A673 (cell line): Measurements from ENCODE around the gene THSD7B. TPM values are rescaled to one million over a fixed set of nuclear protein-coding genes. Genes with fewer than 3 reads are reported as not detected.

Experiments used
- BruUV-seq: library from RNA; stranded (reverse); fragments of 400-500 nt; replicated peaks from 2 replicates; lab custom pipeline; 2021; lab: Mats Ljungman, UMichigan
- CTCF ChIA-PET: fragments of 300-600 bp; sonication (Branson Sonifier 250); formaldehyde crosslinking; loops from one replicate; lab custom pipeline; 2022; ENCODE audit warnings: antibody characterized with exemption; lab: Charles Lee
- POLR2A ChIA-PET: fragments of 300-600 bp; sonication (Branson Sonifier 250); formaldehyde crosslinking; loops from one replicate; lab custom pipeline; 2022; ENCODE audit warnings: antibody characterized with exemption; ENCODE audit not compliant: low non-redundant PET; lab: Charles Lee
- DNase-seq: peaks from one replicate; pipeline ENCODE4 v3.0.0-alpha.2; 2015; ENCODE audit warnings: low spot score
- H3K27ac ChIP-seq: fragments of 200-600 bp; sonication (generic); 2 replicates; pipeline ENCODE4 v1.5.1; 2016; ENCODE audit warnings: mixed run types, low read depth, mild to moderate bottlenecking, mixed read lengths, antibody characterized with exemption, low read length; ENCODE audit not compliant: poor library complexity, severe bottlenecking
- H3K27me3 ChIP-seq: fragments of 200-600 bp; sonication (generic); replicated peaks from 2 replicates; pipeline ENCODE4 v1.6.1; 2017; ENCODE audit warnings: mixed run types, low read depth, mild to moderate bottlenecking, mixed read lengths, antibody characterized with exemption, low read length; ENCODE audit not compliant: insufficient read depth, poor library complexity
- H3K36me3 ChIP-seq: fragments of 200-600 bp; sonication (generic); 2 replicates; pipeline ENCODE4 v1.6.1; 2016; ENCODE audit warnings: mixed run types, mild to moderate bottlenecking, mixed read lengths, antibody characterized with exemption, low read length; ENCODE audit not compliant: insufficient read depth, poor library complexity, severe bottlenecking
- H3K4me1 ChIP-seq: fragments of 200-600 bp; sonication (generic); 2 replicates; pipeline ENCODE4 v1.6.1; 2017; ENCODE audit warnings: mixed run types, mild to moderate bottlenecking, mixed read lengths, antibody characterized with exemption, low read length; ENCODE audit not compliant: insufficient read depth, poor library complexity, severe bottlenecking
- H3K4me3 ChIP-seq: fragments of 200-600 bp; sonication (generic); 2 replicates; pipeline ENCODE4 v1.5.1; 2016; ENCODE audit warnings: low read depth, mixed run types, mild to moderate bottlenecking, mixed read lengths, low read length; ENCODE audit not compliant: poor library complexity, severe bottlenecking
- H3K9me3 ChIP-seq: fragments of 200-600 bp; sonication (generic); 2 replicates; pipeline ENCODE4 v1.6.1; 2016; ENCODE audit warnings: mixed run types, low read depth, mild to moderate bottlenecking, mixed read lengths, antibody characterized with exemption, low read length; ENCODE audit not compliant: poor library complexity, severe bottlenecking
- EZH2 ChIP-seq: fragments of 200-600 bp; sonication (generic); IDR thresholded peaks from 2 replicates; pipeline ENCODE4 v1.6.1; 2017; ENCODE audit warnings: borderline replicate concordance, low read depth, mild to moderate bottlenecking, mixed read lengths, antibody characterized with exemption, low read length; ENCODE audit not compliant: poor library complexity, severe bottlenecking
- intact Hi-C: fragments of 100-400 bp; cut with micrococcal nuclease; formaldehyde crosslinking; loops from one replicate; pipeline ENCODE4 v1.10.0; 2022; ENCODE audit not compliant: unreplicated experiment
- total RNA-seq: library from RNA; stranded (reverse); gene quantifications from 2 replicates; pipeline ENCODE4 v1.2.3, GENCODE V29; 2021
- TF ChIP-seq, protein P1 (sequence below): fragments of 300-800, 200-600 bp; sonication (generic); conservative IDR thresholded peaks from 2 replicates; pipeline ENCODE4 v1.5.1; 2017; ENCODE audit warnings: low read depth, mild to moderate bottlenecking, antibody characterized with exemption, low read length, moderate library complexity, mixed read lengths

The THSD7B gene
- total RNA-seq, 1 experiment from 2014 or later = not detected

- CTCF ChIA-PET = no interaction called here
- Histone ChIP-seq H3K4me1 (no peaks in the 10 kb centered on the region), H3K9me3 (no peaks in the 10 kb centered on the region), H3K27me3 (no peaks in the 10 kb centered on the region), H3K27ac (no peak overlapping the region), H3K4me3 (no peak overlapping the region), H3K36me3 (no peaks in the 10 kb centered on the region)
- no TSS peak for BruUV-seq
- TF ChIP-seq EZH2 = no peak
- TF ChIP-seq, protein P1, sequence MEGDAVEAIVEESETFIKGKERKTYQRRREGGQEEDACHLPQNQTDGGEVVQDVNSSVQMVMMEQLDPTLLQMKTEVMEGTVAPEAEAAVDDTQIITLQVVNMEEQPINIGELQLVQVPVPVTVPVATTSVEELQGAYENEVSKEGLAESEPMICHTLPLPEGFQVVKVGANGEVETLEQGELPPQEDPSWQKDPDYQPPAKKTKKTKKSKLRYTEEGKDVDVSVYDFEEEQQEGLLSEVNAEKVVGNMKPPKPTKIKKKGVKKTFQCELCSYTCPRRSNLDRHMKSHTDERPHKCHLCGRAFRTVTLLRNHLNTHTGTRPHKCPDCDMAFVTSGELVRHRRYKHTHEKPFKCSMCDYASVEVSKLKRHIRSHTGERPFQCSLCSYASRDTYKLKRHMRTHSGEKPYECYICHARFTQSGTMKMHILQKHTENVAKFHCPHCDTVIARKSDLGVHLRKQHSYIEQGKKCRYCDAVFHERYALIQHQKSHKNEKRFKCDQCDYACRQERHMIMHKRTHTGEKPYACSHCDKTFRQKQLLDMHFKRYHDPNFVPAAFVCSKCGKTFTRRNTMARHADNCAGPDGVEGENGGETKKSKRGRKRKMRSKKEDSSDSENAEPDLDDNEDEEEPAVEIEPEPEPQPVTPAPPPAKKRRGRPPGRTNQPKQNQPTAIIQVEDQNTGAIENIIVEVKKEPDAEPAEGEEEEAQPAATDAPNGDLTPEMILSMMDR = no peak
- intact Hi-C loops = no loop called here
- POLR2A ChIA-PET = no interaction called here
- DNase-seq = no peak
Measured at GRCh38 chr2:137183206-137183898, 418.0 kb downstream of the THSD7B start.

GRCh38 chr2:137185378-137186078 lies 420.2 kb downstream of the THSD7B start:
- BruUV-seq = no TSS peak
- no peak overlapping the region for H3K27ac ChIP-seq
- ChIA-PET POLR2A (no interaction called here), CTCF (no interaction called here)
- DNase-seq = no peak
- H3K9me3 ChIP-seq = no peaks in the 10 kb centered on the region
- TF ChIP-seq, protein P1 = no peak
- TF ChIP-seq EZH2 = no peak
- H3K27me3 ChIP-seq = no peaks in the 10 kb centered on the region
- no peaks in the 10 kb centered on the region for H3K4me1 ChIP-seq
- intact Hi-C loops = loop anchor here (5.0 kb wide), 1 partner anchor 33 kb away; no protein-coding TSS in a partner anchor
- H3K36me3 ChIP-seq = no peaks in the 10 kb centered on the region
- H3K4me3 ChIP-seq = no peak overlapping the region

DNA sequence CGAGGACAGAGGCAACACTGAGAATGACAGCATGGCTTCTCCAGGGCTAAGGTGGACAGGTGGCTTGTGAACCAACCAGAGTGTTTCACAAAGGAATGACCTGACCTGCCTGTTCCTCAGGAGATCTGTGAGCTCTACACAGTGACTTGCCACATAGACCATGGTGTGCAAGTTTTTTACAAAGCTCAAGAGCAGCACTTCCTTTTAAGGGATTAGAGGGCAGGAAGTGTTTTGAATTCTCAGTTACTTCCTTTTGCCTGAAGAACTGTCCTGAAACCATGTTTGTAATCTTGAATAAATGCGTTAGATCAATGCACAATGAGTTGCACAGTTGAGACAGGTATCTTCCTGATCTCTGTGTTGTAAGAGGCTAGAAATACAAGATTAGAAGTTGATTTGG lies 421.9 kb downstream of the THSD7B start:
- Histone ChIP-seq H3K27me3 (no peaks in the 10 kb centered on the region), H3K36me3 (no peaks in the 10 kb centered on the region), H3K27ac (no peak overlapping the region), H3K4me1 (no peaks in the 10 kb centered on the region), H3K9me3 (no peaks in the 10 kb centered on the region), H3K4me3 (no peak overlapping the region)
- no TSS peak for BruUV-seq
- TF ChIP-seq, protein P1 = no peak
- TF ChIP-seq EZH2 = no peak
- no peak for DNase-seq
- CTCF ChIA-PET = no interaction called here
- intact Hi-C loops = loop anchor here (5.0 kb wide), 1 partner anchor 35 kb away; no protein-coding TSS in a partner anchor
- POLR2A ChIA-PET = no interaction called here
